HG03378 (cell line): ENCODE results near the gene GBF1.
"Not testable (repeated sequence)": the region's sequence is repeated elsewhere in the genome, so short reads cannot be mapped to it uniquely, and the experiment has no call there.

Source experiments
- ATAC-seq: cut with Tn5 transposase; IDR thresholded peaks from one replicate; pipeline ENCODE4 v1.9.1; 2021; ENCODE audit warnings: mild to moderate bottlenecking, moderate library complexity; ENCODE audit not compliant: unreplicated experiment

The GBF1 gene

GRCh38 chr10:102268375-102268888 is 23.1 kb downstream of the GBF1 start:
- no peak for ATAC-seq

- no peak for ATAC-seq
These were observed 23.7 kb downstream of the GBF1 start for GRCh38 chr10:102269017-102269416.

DNA sequence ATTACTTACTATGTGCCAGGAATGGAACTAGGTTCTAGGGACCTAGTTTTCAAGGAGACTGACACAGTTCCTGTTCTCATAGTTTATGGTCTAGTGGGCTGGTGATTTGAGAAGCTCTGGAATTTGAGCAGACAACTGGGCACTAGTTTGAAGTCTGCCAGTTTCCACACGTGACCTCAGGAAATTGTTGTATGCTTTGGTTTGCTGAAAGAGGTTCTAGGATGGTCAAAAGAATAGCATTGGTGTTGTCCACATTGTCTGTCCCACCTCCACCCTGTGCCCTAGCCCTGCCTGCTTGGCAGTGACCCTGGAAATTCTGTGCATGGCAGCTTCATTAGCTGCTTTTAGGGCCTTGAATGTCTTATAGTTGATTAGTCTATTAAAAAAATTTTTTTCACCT is 28.7 kb downstream of the GBF1 start:
- ATAC-seq, result no peak

- no peak for ATAC-seq
These were observed 30.0 kb downstream of the GBF1 start for GRCh38 chr10:102275343-102275742.

DNA sequence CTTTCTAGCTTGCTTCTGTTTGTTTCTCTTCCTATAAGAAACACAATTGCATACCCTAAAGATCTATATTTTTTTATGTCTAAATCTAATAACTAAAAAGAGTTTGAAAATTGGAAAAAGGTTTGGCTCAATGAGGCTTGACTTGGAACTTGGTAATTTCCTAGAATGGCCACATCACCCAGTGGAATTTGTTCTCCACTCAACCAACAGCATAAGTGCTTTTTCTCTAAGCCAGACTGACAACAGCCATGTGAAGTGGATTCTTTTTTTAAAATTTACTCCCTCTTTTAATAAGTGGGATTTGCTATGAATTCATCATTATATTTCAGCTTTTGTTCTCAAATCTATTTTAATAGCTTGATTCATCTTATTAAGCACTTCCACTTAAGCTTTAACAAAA is 33.8 kb downstream of the GBF1 start:
- no peak for ATAC-seq

DNA sequence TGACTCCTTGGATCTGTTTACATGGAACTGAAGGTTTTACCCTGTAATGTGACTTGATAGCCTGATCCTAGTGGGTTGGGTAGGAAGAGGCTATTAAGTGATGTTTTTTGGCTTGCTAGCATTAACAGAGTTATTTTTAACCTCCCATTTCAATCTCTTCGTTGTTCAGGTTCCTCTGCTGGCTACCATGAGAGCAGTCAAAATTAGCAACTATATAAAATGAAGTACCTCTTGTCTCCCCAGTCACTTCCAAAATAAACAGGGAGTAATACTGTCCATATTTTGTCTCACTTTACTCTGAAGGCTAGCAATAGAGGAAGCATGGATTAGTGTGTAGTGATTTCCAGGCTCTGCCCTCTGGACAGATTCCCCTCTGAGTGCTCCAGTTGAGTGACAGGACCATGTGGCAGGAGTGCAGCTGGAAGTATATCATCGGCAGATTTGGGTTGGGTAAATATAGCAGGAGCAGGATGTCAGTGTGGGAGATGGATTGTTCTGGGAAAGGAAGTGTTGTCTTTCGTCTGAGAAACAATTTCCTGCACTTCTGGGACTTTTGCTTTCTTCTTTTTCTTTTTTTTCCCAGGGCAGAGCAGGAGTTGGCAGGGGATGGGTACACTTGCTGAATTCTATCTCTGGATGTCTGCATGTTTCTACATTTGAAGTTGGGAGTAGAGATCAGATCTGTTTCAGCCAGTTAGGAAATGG is 35.2 kb downstream of the GBF1 start:
- ATAC-seq, result no peak

DNA sequence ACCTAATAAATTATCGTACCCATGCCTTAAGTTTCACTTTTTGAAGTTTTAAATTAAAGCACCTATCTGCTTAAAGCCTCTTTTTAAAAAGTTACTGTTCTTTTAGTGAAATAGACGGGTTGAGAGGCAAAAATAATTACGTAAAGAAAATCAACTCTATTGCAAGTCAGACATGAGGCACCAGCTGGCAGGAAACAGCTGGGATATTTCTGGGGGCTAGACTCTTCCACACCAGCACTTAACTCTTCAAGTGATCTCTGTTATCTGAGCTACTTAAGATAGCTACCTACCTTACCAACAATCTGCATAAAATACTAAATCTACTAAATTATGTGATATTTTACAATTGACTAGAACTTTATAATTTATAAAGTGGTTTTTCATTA is 35.8 kb downstream of the GBF1 start:
- ATAC-seq, result no peak

DNA sequence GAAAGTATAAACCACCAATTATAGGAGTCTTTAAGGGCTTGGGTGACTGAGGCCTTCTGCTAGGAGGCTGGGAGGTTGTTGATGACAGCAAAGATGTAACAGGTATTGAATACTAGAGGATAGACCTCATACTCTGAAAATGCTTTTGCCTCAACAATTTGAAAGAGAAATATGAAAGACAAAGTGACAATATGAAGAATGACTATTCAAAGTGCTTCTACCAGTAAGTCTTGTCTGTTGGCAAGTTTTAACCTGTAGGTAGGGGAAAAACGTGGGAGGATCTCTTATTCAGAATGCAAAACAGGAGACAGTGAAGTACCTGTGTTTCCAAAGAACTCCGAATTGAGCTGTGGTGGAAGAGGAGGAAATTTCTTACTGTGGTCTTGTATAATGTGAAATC is 38.2 kb downstream of the GBF1 start:
- ATAC-seq, result no peak

DNA sequence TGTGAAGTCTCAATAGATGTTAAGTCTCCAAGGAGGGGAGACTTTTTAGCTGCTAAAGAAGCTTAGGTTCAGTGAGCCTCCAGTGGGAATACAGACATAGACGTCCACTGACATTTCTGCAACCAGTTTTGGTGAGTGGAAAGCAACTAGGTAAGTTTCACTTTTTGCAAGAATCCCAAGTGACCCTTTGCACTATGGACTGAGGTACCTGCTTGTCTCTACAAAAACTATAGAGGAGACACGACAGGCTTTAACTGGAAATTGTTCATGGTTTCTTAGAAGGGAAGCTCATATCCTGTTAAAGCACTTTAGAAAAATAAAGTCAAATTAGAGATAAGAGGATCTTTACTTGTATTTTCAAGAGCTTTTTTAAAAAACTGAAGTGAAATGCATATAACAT is 38.6 kb downstream of the GBF1 start:
- ATAC-seq, result no peak

- no peak for ATAC-seq
These were observed 39.2 kb downstream of the GBF1 start for GRCh38 chr10:102284531-102284930.

- ATAC-seq, result no peak
These were observed 39.8 kb downstream of the GBF1 start for GRCh38 chr10:102285133-102285532.

GRCh38 chr10:102286216-102286615 is 40.9 kb downstream of the GBF1 start:
- no peak for ATAC-seq

- ATAC-seq, result no peak
These were observed 42.2 kb downstream of the GBF1 start for GRCh38 chr10:102287538-102287937.

DNA sequence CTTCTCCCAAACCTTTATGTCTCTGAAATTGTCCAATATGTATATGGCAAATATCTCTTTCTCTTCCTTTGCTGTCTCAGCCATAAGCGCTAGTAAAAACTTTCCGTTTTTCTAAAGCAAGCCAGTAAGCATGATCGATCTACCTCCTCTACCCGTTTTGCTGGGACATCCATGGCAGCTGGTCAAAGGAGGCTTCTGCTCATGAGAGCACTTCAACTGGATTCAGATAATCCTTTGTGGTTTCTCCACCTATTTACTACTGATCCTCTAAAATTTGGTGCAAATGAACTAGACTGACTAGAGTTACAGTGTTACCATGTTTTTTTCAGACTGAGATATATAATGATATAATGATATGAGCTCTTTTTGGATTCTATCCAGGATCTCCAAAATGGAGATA is 42.7 kb downstream of the GBF1 start:
- ATAC-seq, result no peak

- ATAC-seq, result no peak
These were observed 44.0 kb downstream of the GBF1 start for GRCh38 chr10:102289356-102289755.

DNA sequence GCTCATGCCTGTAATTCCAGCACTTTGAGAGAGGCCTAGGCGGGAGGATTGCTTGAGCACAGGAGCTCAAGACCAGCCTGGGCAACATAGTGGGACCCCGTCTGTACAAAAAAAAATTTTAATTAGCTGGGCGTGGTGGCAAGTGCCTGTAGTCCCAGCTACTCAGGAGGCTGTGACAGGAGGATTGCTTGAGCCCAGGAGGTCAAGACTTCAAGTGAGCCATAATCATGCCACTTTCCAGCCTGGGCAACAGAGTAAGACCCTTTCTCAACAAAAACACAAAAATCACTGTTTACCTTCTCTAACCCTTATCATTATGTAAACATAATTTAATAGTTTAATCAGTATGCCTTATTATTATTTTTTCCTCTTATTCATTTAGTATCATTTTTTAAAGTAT is 44.5 kb downstream of the GBF1 start:
- no peak for ATAC-seq

- ATAC-seq, result no peak
These were observed 46.0 kb downstream of the GBF1 start for GRCh38 chr10:102291221-102291905.

DNA sequence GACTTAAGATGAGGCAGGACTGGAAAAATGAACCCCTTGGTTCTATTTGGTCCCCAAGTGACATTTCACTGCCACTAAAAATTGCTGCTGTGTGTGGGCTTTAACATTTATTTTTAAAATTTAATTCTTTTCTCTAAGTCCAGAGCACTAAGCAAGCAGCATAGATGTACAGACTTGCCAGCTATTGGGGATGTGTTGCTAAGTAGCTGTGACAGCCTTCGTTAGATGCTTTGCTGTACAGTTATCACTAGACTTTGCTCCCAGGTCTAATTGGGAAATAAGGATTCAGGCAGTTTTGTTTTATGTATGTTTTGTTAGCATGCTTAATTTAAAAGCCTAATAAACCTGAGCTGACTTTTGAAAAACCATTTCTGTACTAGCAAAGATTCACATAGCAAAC is 51.8 kb downstream of the GBF1 start:
- ATAC-seq, result no peak

DNA sequence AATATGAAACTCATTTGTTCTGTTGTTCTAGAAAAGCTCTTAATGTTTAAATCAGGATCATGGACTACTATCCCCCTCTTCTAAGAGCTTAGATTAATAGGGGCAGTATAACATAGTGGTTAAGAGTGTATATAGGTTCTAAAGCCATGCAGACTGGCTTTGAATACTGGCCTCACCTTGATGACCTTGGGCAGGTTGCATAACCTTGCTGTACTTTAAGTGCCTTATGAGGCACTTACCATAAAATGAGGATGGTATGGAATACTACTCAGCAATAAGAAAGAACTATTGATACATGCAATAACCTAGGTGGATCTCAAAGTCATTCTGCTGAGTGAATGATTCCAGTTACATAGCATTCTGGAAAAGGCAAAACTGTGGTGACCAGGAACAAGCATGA is 53.6 kb downstream of the GBF1 start:
- ATAC-seq, result no peak

DNA sequence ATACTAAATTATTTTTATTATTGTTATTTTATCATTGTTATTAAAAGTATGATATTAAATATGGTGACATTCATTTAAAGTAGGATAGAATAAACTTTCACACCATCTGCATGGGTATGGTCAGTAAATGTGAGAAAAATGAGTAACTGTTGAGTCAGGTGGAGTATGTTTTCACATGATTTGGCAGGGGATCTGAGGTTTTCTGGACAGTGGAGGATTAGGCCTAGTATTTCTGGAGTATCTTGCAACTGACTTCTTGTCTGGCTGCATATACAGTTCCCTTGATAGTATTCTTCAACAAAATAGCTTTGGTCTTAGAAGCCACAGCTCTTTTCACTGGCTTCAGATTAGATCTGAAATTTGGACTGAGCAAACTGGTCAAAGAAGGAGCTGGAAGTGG is 54.5 kb downstream of the GBF1 start:
- no peak for ATAC-seq

- ATAC-seq, result no peak
These were observed 55.0 kb downstream of the GBF1 start for GRCh38 chr10:102300278-102300843.

GRCh38 chr10:102300912-102301311 is 55.6 kb downstream of the GBF1 start:
- not testable (repeated sequence) for ATAC-seq
